ENCODE results near the gene DBH.

The DBH gene

GRCh38 chr9:133685653-133686609, 49.8 kb downstream of the DBH start:
- DNase-seq = no peak

- DNase-seq = no peak
Measured at GRCh38 chr9:133686642-133687575, 50.7 kb downstream of the DBH start.

- no peak for DNase-seq
Measured at GRCh38 chr9:133687856-133688761, 51.9 kb downstream of the DBH start.

GRCh38 chr9:133689151-133689763, 53.1 kb downstream of the DBH start:
- no peak for DNase-seq

- no peak for DNase-seq
Measured at GRCh38 chr9:133690081-133690561, 54.0 kb downstream of the DBH start.

- no peak for DNase-seq
Measured at GRCh38 chr9:133691191-133691590, 55.0 kb downstream of the DBH start.

GRCh38 chr9:133691626-133692363, 55.6 kb downstream of the DBH start:
- no peak for DNase-seq

GRCh38 chr9:133692364-133692985, 56.3 kb downstream of the DBH start:
- no peak for DNase-seq

GRCh38 chr9:133693116-133693515, 57.0 kb downstream of the DBH start:
- no peak for DNase-seq

- no peak for DNase-seq
Measured at GRCh38 chr9:133693703-133694529, 57.8 kb downstream of the DBH start.

- DNase-seq = no peak
Measured at GRCh38 chr9:133694686-133695085, 58.5 kb downstream of the DBH start.

- no peak for DNase-seq
Measured at GRCh38 chr9:133696071-133696472, 59.9 kb downstream of the DBH start.

GRCh38 chr9:133699546-133699945, 63.4 kb downstream of the DBH start:
- DNase-seq = no peak

- no peak for DNase-seq
Measured at GRCh38 chr9:133700819-133701320, 64.7 kb downstream of the DBH start.

GRCh38 chr9:133701321-133701980, 65.3 kb downstream of the DBH start:
- DNase-seq = no peak

GRCh38 chr9:133701981-133702797, 66.0 kb downstream of the DBH start:
- no peak for DNase-seq

- DNase-seq = no peak
Measured at GRCh38 chr9:133702798-133703590, 66.8 kb downstream of the DBH start.

Data from NCI-H1930 (cell line).